ENCODE results near the gene DOK4. TPM values are rescaled to one million over a fixed set of nuclear protein-coding genes. Genes with fewer than 3 reads are reported as not detected.

DOK4 gene
- 1 to 10 TPM; 3.9 to 4.8 TPM for total RNA-seq
- polyA plus RNA-seq, result 1 to 10 TPM; 1.8 to 4.7 (median 3.1) TPM
- total RNA-seq, result 1.5 to 7.6 (median 3.3) reads per million in 6 experiments

- no peaks in the 10 kb centered on the region for H3K9me3 Mint-ChIP-seq
These were observed at the start of gene DOK4 for GRCh38 chr16:57485916-57486857. TSS of gene DOK4 (minus strand) at chr16:57486493. CDS start at chr16:57479507, 6,986 bp downstream.

GRCh38 chr16:57535680-57536305 lies 49.5 kb upstream of the DOK4 start:
- DNase-seq (peak; percentile 85 to 95 (median 90)), ATAC-seq (peak; percentile 82 to 85)
- Mint-ChIP-seq H3K27ac (peak overlapping the region; percentile 90 to 99 (median 94)), H3K4me3 (peak overlapping the region; percentile 73 to 90 (median 82)), H3K36me3 (no peaks in the 10 kb centered on the region), H3K9me3 (no peaks in the 10 kb centered on the region), H3K27me3 (no peaks in the 10 kb centered on the region), H3K4me1 (peaks cover 49 to 86% (median 77%) of the 10 kb centered on the region in 4 donors)
- POLR2A ChIA-PET, result interaction anchor here (0.6 to 3.3 kb wide), 8 partner anchors 13 to 236 kb away, joined by 3 to 42 read pairs (median 4); partner anchors contain the start of genes CIAPIN1, COQ9, DOK4 and KATNB1

More at GRCh38 chr16:57485916-57486857, at the start of gene DOK4:
- ATAC-seq, result peak; percentile 92 to 96
- H3K4me1 Mint-ChIP-seq, result peaks cover 19 to 31% (median 22%) of the 10 kb centered on the region in 4 donors
- H3K36me3 Mint-ChIP-seq, result no peaks in the 10 kb centered on the region
- peak within 1 kb of the TSS; percentile 35 to 88 (median 74) for H3K27ac Mint-ChIP-seq
- H3K4me3 Mint-ChIP-seq, result peak within 1 kb of the TSS; percentile 83 to 94 (median 88)
- DNase-seq, result peak; percentile 57 to 84 (median 69)
- POLR2A ChIA-PET, result interaction anchor here (1.0 to 4.5 kb wide), 7 partner anchors 11 to 56 kb away, joined by 3 to 42 read pairs (median 6); partner anchors contain the start of genes ADGRG5, CCDC102A, CIAPIN1 and COQ9
- no peaks in the 10 kb centered on the region for H3K27me3 Mint-ChIP-seq

- DNase-seq, result peak in 4 of 10 donors; percentile 12 to 55 (median 24)
- POLR2A ChIA-PET, result interaction anchor here (1.0 to 2.2 kb wide), 3 partner anchors 17 to 200 kb away, joined by 3 to 8 read pairs (median 3); partner anchors contain the start of genes CIAPIN1, COQ9 and KATNB1
- no peak for ATAC-seq
- Mint-ChIP-seq H3K36me3 (no peaks in the 10 kb centered on the region), H3K27me3 (no peaks in the 10 kb centered on the region), H3K9me3 (no peaks in the 10 kb centered on the region), H3K4me1 (peaks cover 54 to 88% (median 81%) of the 10 kb centered on the region in 4 donors), H3K4me3 (peak overlapping the region; percentile 61 to 90 (median 82)), H3K27ac (peak overlapping the region; percentile 91 to 99 (median 96))
These were observed 48.8 kb upstream of the DOK4 start for GRCh38 chr16:57534881-57535658.

GRCh38 chr16:57534337-57534880 lies 48.1 kb upstream of the DOK4 start:
- no peaks in the 10 kb centered on the region for H3K9me3 Mint-ChIP-seq
- DNase-seq, result peak in 3 of 10 donors; percentile 20 to 47 (median 23)
- no peaks in the 10 kb centered on the region for H3K27me3 Mint-ChIP-seq
- ATAC-seq, result no peak
- POLR2A ChIA-PET, result interaction anchor here (0.8 to 1.5 kb wide), 6 partner anchors 8 to 201 kb away, joined by 3 to 4 read pairs (median 4); partner anchors contain the start of genes ADGRG5, CIAPIN1, COQ9 and DOK4
- peaks cover 61 to 90% (median 86%) of the 10 kb centered on the region in 4 donors for H3K4me1 Mint-ChIP-seq
- H3K36me3 Mint-ChIP-seq, result peaks cover 0 to 5% (median 5%) of the 10 kb centered on the region in 3 donors
- H3K27ac Mint-ChIP-seq, result peak overlapping the region; percentile 91 to 99 (median 96)
- peak overlapping the region; percentile 55 to 90 (median 79) for H3K4me3 Mint-ChIP-seq

- H3K27ac Mint-ChIP-seq, result peak overlapping the region; percentile 91 to 99 (median 96)
- H3K36me3 Mint-ChIP-seq, result peaks cover 0 to 5% (median 5%) of the 10 kb centered on the region in 3 donors
- H3K4me3 Mint-ChIP-seq, result peak overlapping the region; percentile 55 to 90 (median 79)
- no peaks in the 10 kb centered on the region for H3K9me3 Mint-ChIP-seq
- DNase-seq (peak in 9 of 10 donors; percentile 34 to 78 (median 51)), ATAC-seq (peak; percentile 4 to 12)
- H3K27me3 Mint-ChIP-seq, result no peaks in the 10 kb centered on the region
- H3K4me1 Mint-ChIP-seq, result peaks cover 56 to 86% (median 83%) of the 10 kb centered on the region in 4 donors
- POLR2A ChIA-PET, result interaction anchor here (0.8 to 1.3 kb wide), 6 partner anchors 9 to 86 kb away, joined by 3 to 6 read pairs (median 4); partner anchors contain the start of genes ADGRG5, CIAPIN1, COQ9 and DOK4
These were observed 47.4 kb upstream of the DOK4 start for GRCh38 chr16:57533431-57534336.

GRCh38 chr16:57532266-57532625 lies 46.0 kb upstream of the DOK4 start:
- DNase-seq, result no peak
- peak overlapping the region; percentile 7 to 90 (median 70) for H3K4me3 Mint-ChIP-seq
- H3K27me3 Mint-ChIP-seq, result no peaks in the 10 kb centered on the region
- peak overlapping the region; percentile 91 to 99 (median 95) for H3K27ac Mint-ChIP-seq
- H3K9me3 Mint-ChIP-seq, result no peaks in the 10 kb centered on the region
- H3K4me1 Mint-ChIP-seq, result peaks cover 52 to 72% (median 72%) of the 10 kb centered on the region in 4 donors
- peaks cover 0 to 5% (median 5%) of the 10 kb centered on the region in 3 donors for H3K36me3 Mint-ChIP-seq
- POLR2A ChIA-PET, result interaction anchor here (0.5 to 1.9 kb wide), 5 partner anchors 9 to 347 kb away, joined by 3 to 11 read pairs (median 5); partner anchors contain the start of genes ADGRG5 and PSME3IP1
- no peak for ATAC-seq

GRCh38 chr16:57531635-57532265 lies 45.5 kb upstream of the DOK4 start:
- DNase-seq (peak in 1 of 10 donors; percentile 55), ATAC-seq (no peak)
- H3K4me1 Mint-ChIP-seq, result peaks cover 52 to 68% (median 67%) of the 10 kb centered on the region in 4 donors
- H3K27me3 Mint-ChIP-seq, result no peaks in the 10 kb centered on the region
- POLR2A ChIA-PET, result interaction anchor here (0.6 to 1.9 kb wide), 5 partner anchors 9 to 265 kb away, joined by 3 to 11 read pairs (median 5); partner anchors contain the start of gene ADGRG5
- H3K27ac Mint-ChIP-seq, result peak overlapping the region; percentile 91 to 99 (median 95)
- H3K9me3 Mint-ChIP-seq, result no peaks in the 10 kb centered on the region
- H3K4me3 Mint-ChIP-seq, result peak overlapping the region; percentile 13 to 90 (median 80)
- H3K36me3 Mint-ChIP-seq, result peaks cover 0 to 6% (median 5%) of the 10 kb centered on the region in 3 donors

- Mint-ChIP-seq H3K36me3 (peaks cover 0 to 8% (median 5%) of the 10 kb centered on the region in 3 donors), H3K27ac (peak overlapping the region; percentile 91 to 99 (median 95)), H3K27me3 (no peaks in the 10 kb centered on the region), H3K4me3 (peak overlapping the region; percentile 71 to 90 (median 80)), H3K9me3 (no peaks in the 10 kb centered on the region), H3K4me1 (peaks cover 52 to 68% (median 67%) of the 10 kb centered on the region in 4 donors)
- DNase-seq (peak in 1 of 10 donors; percentile 47), ATAC-seq (no peak)
- POLR2A ChIA-PET, result interaction anchor here (1.7 to 1.9 kb wide), 2 partner anchors 10 to 11 kb away, joined by 5 read pairs; no protein-coding TSS in a partner anchor
These were observed 44.9 kb upstream of the DOK4 start for GRCh38 chr16:57531253-57531575.

- Mint-ChIP-seq H3K36me3 (peaks cover 0 to 8% (median 5%) of the 10 kb centered on the region in 3 donors), H3K9me3 (no peaks in the 10 kb centered on the region), H3K4me1 (peaks cover 52 to 67% (median 65%) of the 10 kb centered on the region in 4 donors), H3K4me3 (peak overlapping the region; percentile 71 to 90 (median 80)), H3K27ac (peak overlapping the region; percentile 91 to 99 (median 95)), H3K27me3 (no peaks in the 10 kb centered on the region)
- ATAC-seq (peak in 1 of 2 donors; percentile 1), DNase-seq (peak in 3 of 10 donors; percentile 22 to 57 (median 27))
- POLR2A ChIA-PET, result interaction anchor here (1.3 to 1.9 kb wide), 4 partner anchors 11 to 345 kb away, joined by 3 to 5 read pairs (median 4); partner anchors contain the start of genes ADGRG5, PSME3IP1 and RSPRY1
These were observed 44.4 kb upstream of the DOK4 start for GRCh38 chr16:57530522-57531252.
